GM12892 (cell line): ENCODE data around the gene GPR34.

Source experiments
- POLR2A ChIP-seq: IDR thresholded peaks from 2 replicates; pipeline ENCODE4 v1.6.1; 2011; ENCODE audit warnings: low read depth, low read length, control low read depth
- POLR2AphosphoS5 ChIP-seq: IDR thresholded peaks from 2 replicates; pipeline ENCODE4 v1.6.1; 2011; ENCODE audit warnings: low read depth, low read length, control low read depth
- TAF1 ChIP-seq: IDR thresholded peaks from 2 replicates; pipeline ENCODE4 v1.6.1; 2011; ENCODE audit warnings: low read depth, mild to moderate bottlenecking, control low read depth, low read length, borderline replicate concordance

GRCh38 chrX:41664375-41664901, 24.3 kb upstream of the GPR34 start:
- TF ChIP-seq POLR2A (no peak), TAF1 (no peak), POLR2AphosphoS5 (no peak)
